Camera-type eye (tissue), 1 donor: ENCODE measurements around the gene VMP1. TPM values are rescaled to one million over a fixed set of nuclear protein-coding genes. Genes with fewer than 3 reads are reported as not detected.

ENCODE experiments used
- total RNA-seq: library from RNA; depleted of rRNA; stranded (reverse); fragments of >200 nt; gene quantifications from one replicate; pipeline ENCODE4 v1.2.3, GENCODE V29; 2014

VMP1 gene
- total RNA-seq, result 213 TPM

DNA sequence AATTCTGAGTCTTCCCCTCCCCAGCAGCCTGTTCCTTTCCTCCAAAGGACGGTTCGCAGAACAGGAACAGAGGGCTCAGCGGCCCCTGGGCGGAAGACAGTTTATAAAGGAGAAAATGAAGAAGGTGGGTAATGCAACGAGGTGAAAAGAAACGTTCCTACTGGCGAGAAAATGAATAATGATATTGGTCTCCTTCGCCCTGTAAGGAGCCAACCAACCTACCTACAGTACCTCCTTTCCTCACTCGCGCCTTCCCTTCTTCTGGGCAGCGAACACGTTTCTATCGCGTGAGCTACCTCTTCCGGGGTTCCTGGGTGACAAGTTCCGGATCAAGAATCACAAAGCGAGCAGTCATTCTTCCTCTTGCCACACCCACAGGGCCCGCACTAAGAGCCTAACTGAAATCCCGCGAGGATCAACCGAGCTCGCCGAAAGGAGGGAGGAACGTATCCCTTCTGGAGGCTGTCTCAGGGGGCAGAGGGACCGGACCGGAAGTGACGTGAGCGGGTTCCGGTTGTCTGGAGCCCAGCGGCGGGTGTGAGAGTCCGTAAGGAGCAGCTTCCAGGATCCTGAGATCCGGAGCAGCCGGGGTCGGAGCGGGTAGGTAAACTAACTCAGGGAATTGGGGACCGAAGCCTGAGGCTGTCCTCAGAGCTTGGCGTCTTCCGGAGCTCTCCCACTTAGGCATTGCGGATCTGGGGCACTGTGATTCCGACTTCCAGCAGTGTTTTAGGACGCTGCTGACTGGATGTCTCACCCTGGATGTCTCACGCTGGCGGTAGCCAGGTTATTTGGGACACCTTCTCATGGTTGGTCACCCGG is at the start of gene VMP1, which contains the start of gene PTRH2:
Gene VMP1, plus strand, starts transcription at position 506 of the 822 bp plus-strand sequence. CDS start 23,793 bp downstream, outside the sequence.
Gene PTRH2, minus strand, starts transcription at position 282 of the 822 bp plus-strand sequence. CDS start 9,452 bp downstream, outside the sequence.

Other genes with a start within 250 kb of the VMP1 start
- 101 TPM for gene DHX40, start 142.0 kb upstream of the VMP1 start, total RNA-seq
- 468 TPM for gene CLTC, start 87.8 kb upstream of the VMP1 start, total RNA-seq
- gene PTRH2, start 224 bp upstream of the VMP1 start, total RNA-seq, result 19.7 TPM
- gene TUBD1, start 185.3 kb downstream of the VMP1 start, total RNA-seq, result 19.2 TPM
- 73.3 TPM for gene RPS6KB1, start 185.5 kb downstream of the VMP1 start, total RNA-seq